ENCODE results near the gene LARGE1.
A peak's percentile ranks its signal among the peaks of the same experiment; 100 is the strongest.

GRCh38 chr22:33867118-33867866, 53.0 kb downstream of the LARGE1 start:
- no peak for TF ChIP-seq CTCF (conservative IDR thresholded peaks at IDR 0.05; ENCODE audit: low read depth, low read length)
- TF ChIP-seq SMC3 (IDR thresholded peaks at IDR 0.05; ENCODE audit: low read depth, low read length): no peak
- TF ChIP-seq USF2 (IDR thresholded peaks at IDR 0.05; ENCODE audit: low read depth, low read length): no peak
- TF ChIP-seq MXI1 (IDR thresholded peaks at IDR 0.05; ENCODE audit: borderline replicate concordance, low read depth, low read length): 0 out of 2 replicates have a peak, but pooled peaks have one; percentile 7
- no peak for TF ChIP-seq POLR2A (IDR thresholded peaks at IDR 0.05; ENCODE audit: low read depth, low read length)
- TF ChIP-seq RAD21 (IDR thresholded peaks at IDR 0.05; ENCODE audit: low read length): 0 out of 2 replicates have a peak, but pooled peaks have one; percentile 13
- no peak for TF ChIP-seq MAZ (IDR thresholded peaks at IDR 0.05; ENCODE audit: borderline replicate concordance, low read depth, low read length)
- no peak for TF ChIP-seq CEBPB (IDR thresholded peaks at IDR 0.05; ENCODE audit: low read depth, low read length)
- TF ChIP-seq MAFK (IDR thresholded peaks at IDR 0.05; ENCODE audit: low read depth, low read length): peak; percentile 23; the same call in 1 of the 2 replicates
- peak; percentile 17 for TF ChIP-seq RCOR1 (IDR thresholded peaks at IDR 0.05; ENCODE audit: insufficient replicate concordance, low read length)
- peak; percentile 68 for TF ChIP-seq FOS (IDR thresholded peaks at IDR 0.05; ENCODE audit: low read depth, low read length)

All from IMR-90 (cell line).